CD4-positive, alpha-beta T cell (primary cell): ENCODE data around the gene MVD. TPM values are rescaled to one million over a fixed set of nuclear protein-coding genes. Genes with fewer than 3 reads are reported as not detected.

Experiments used
- ATAC-seq: fragments of 200-7000 bp; cut with Tn5 transposase; one replicate; pipeline ENCODE4 v1.10.0; 2022; ENCODE audit warnings: mild to moderate bottlenecking; ENCODE audit not compliant: poor library complexity
- CTCF ChIA-PET: fragments of 350-600 bp; sonication (Branson Sonifier 250); formaldehyde crosslinking; loops from one replicate; lab custom pipeline; 2021; ENCODE audit warnings: antibody characterized with exemption, inconsistent platforms; lab: Charles Lee
- POLR2A ChIA-PET: fragments of 350-600 bp; sonication (Branson Sonifier 250); formaldehyde crosslinking; loops from one replicate; lab custom pipeline; 2021; ENCODE audit warnings: antibody characterized with exemption, inconsistent platforms; lab: Charles Lee
- DNase-seq, 14 experiments: peaks; one replicate each; pipeline ENCODE4 v3.0.0-alpha.2; 2013 to 2020; ENCODE audit warnings: mixed read lengths in 2 of 14
- H3K27ac ChIP-seq, 2 donors: one replicate each; pipeline versions ENCODE4 v1.5.1 to v1.7.0; 2013; ENCODE audit warnings: low read length in 2 of 2, low read depth in 1 of 2, mild to moderate bottlenecking in 1 of 2
- H3K27me3 ChIP-seq, 2 experiments: 1 replicate in 1 of 2; 2 replicates in 1 of 2; pipeline versions ENCODE4 v1.6.1 to v1.7.0; 2013; ENCODE audit warnings: low read length in 2 of 2, control low read depth in 1 of 2, mild to moderate bottlenecking in 1 of 2, moderate library complexity in 1 of 2; ENCODE audit not compliant: insufficient read depth in 2 of 2, control insufficient read depth in 1 of 2
- H3K36me3 ChIP-seq: one replicate; pipeline ENCODE4 v1.6.1; 2013; ENCODE audit warnings: low read length, control low read depth; ENCODE audit not compliant: insufficient read depth
- H3K4me1 ChIP-seq: one replicate; pipeline ENCODE4 v1.6.1; 2013; ENCODE audit warnings: low read length, control low read depth; ENCODE audit not compliant: insufficient read depth
- H3K4me3 ChIP-seq: one replicate; pipeline ENCODE4 v1.5.1; 2013; ENCODE audit warnings: mild to moderate bottlenecking, low read length, moderate library complexity
- H3K9me3 ChIP-seq, 2 experiments: 1 replicate in 1 of 2; 2 replicates in 1 of 2; pipeline versions ENCODE4 v1.6.1 to v1.7.0; 2013; ENCODE audit warnings: low read length in 2 of 2, mild to moderate bottlenecking in 2 of 2, control low read depth in 1 of 2, moderate library complexity in 1 of 2; ENCODE audit not compliant: control insufficient read depth in 1 of 2, insufficient read depth in 1 of 2
- H3K27ac Mint-ChIP-seq: one replicate; pipeline ENCODE4 v1.8.0; 2020; ENCODE audit warnings: mixed read lengths
- H3K27me3 Mint-ChIP-seq: one replicate; pipeline ENCODE4 v1.8.0; 2021; ENCODE audit warnings: mixed read lengths
- H3K36me3 Mint-ChIP-seq: one replicate; pipeline ENCODE4 v1.8.0; 2021; ENCODE audit warnings: low read depth, mixed read lengths
- H3K4me1 Mint-ChIP-seq: one replicate; pipeline ENCODE4 v1.8.0; 2021; ENCODE audit warnings: low read depth, mixed read lengths
- H3K4me3 Mint-ChIP-seq: one replicate; pipeline ENCODE4 v1.8.0; 2020; ENCODE audit warnings: mild to moderate bottlenecking, mixed read lengths
- H3K9me3 Mint-ChIP-seq: one replicate; pipeline ENCODE4 v1.8.0; 2020; ENCODE audit warnings: mixed read lengths
- CTCF ChIP-seq: fragments of 200-600 bp; IDR thresholded peaks from one replicate; pipeline ENCODE4 v1.8.0; 2022; ENCODE audit warnings: antibody characterized with exemption, mild to moderate bottlenecking
- intact Hi-C, 2 experiments: fragments of 100-400 bp; cut with DNase I in 1 of 2; cut with micrococcal nuclease in 1 of 2; formaldehyde crosslinking; loops; one replicate each; pipeline versions ENCODE4 v1.15.1 to v1.9.0; 2023 to 2025; cut with DNase I, micrococcal nuclease
- total RNA-seq, 174 experiments: library from RNA in 2 of 174; stranded (reverse) in 2 of 174; gene quantifications; one replicate each; pipeline ENCODE4 v1.2.3 and lab custom pipeline; 2021 to 2026

MVD gene
- total RNA-seq, 2 experiments from 2014 or later = 74.2 to 76.9 TPM

- DNase-seq (no peak), ATAC-seq (no peak)
- Mint-ChIP-seq H3K27me3 (no peaks in the 10 kb centered on the region), H3K36me3 (peaks cover 19% of the 10 kb centered on the region), H3K9me3 (no peaks in the 10 kb centered on the region), H3K4me1 (no peaks in the 10 kb centered on the region), H3K27ac (no peak overlapping the region), H3K4me3 (no peak overlapping the region)
- no peaks in the 10 kb centered on the region for H3K27me3 ChIP-seq
- no peak for TF ChIP-seq CTCF
- H3K9me3 ChIP-seq = no peaks in the 10 kb centered on the region
- H3K27ac ChIP-seq = no peak overlapping the region
- CTCF ChIA-PET = interaction anchor here (0.8 kb wide), 1 partner anchor 11 kb away, joined by 3 read pairs; no protein-coding TSS in a partner anchor
- intact Hi-C loops = no loop called here
- peaks cover 31% of the 10 kb centered on the region for H3K36me3 ChIP-seq
- H3K4me1 ChIP-seq = peaks cover 2% of the 10 kb centered on the region
- H3K4me3 ChIP-seq = no peak overlapping the region
- POLR2A ChIA-PET = no interaction called here
These were observed 11.0 kb upstream of the MVD start for GRCh38 chr16:88673716-88674379.

GRCh38 chr16:88672776-88673175 lies 9.9 kb upstream of the MVD start:
- Histone ChIP-seq H3K27me3 (no peaks in the 10 kb centered on the region), H3K4me1 (no peaks in the 10 kb centered on the region), H3K27ac (no peak overlapping the region), H3K36me3 (peaks cover 21% of the 10 kb centered on the region), H3K4me3 (no peak overlapping the region), H3K9me3 (no peaks in the 10 kb centered on the region)
- ChIA-PET CTCF (interaction anchor here (0.8 kb wide), 1 partner anchor 12 kb away, joined by 3 read pairs; no protein-coding TSS in a partner anchor), POLR2A (interaction anchor here (0.6 to 1.2 kb wide), 3 partner anchors 9 to 12 kb away, joined by 3 to 4 read pairs (median 3); no protein-coding TSS in a partner anchor)
- intact Hi-C loops = no loop called here
- Mint-ChIP-seq H3K9me3 (no peaks in the 10 kb centered on the region), H3K27ac (no peak overlapping the region), H3K4me1 (no peaks in the 10 kb centered on the region), H3K36me3 (peaks cover 8% of the 10 kb centered on the region), H3K4me3 (no peak overlapping the region), H3K27me3 (no peaks in the 10 kb centered on the region)
- no peak for TF ChIP-seq CTCF
- ATAC-seq (no peak), DNase-seq (no peak)

- ChIA-PET CTCF (no interaction called here), POLR2A (no interaction called here)
- ATAC-seq (no peak), DNase-seq (no peak)
- Mint-ChIP-seq H3K27ac (no peak overlapping the region), H3K27me3 (no peaks in the 10 kb centered on the region), H3K9me3 (no peaks in the 10 kb centered on the region), H3K4me1 (no peaks in the 10 kb centered on the region), H3K4me3 (no peak overlapping the region), H3K36me3 (peaks cover 5% of the 10 kb centered on the region)
- no peak for TF ChIP-seq CTCF
- H3K36me3 ChIP-seq = peaks cover 11% of the 10 kb centered on the region
- H3K27me3 ChIP-seq = no peaks in the 10 kb centered on the region
- H3K9me3 ChIP-seq = no peaks in the 10 kb centered on the region
- no peaks in the 10 kb centered on the region for H3K4me1 ChIP-seq
- no peak overlapping the region for H3K4me3 ChIP-seq
- intact Hi-C loops = no loop called here
- no peak overlapping the region for H3K27ac ChIP-seq
These were observed 8.9 kb upstream of the MVD start for GRCh38 chr16:88671806-88672205.
